GM12892 (cell line): ENCODE measurements around the gene ASAP3.

ENCODE experiments used
- DNase-seq: peaks from one replicate; pipeline ENCODE4 v3.0.0; 2011; ENCODE audit not compliant: insufficient read length
- FAIRE-seq: peaks from 2 replicates; lab custom pipeline; 2011; peaks lifted over from hg19 to GRCh38; lab: Jason Lieb, UNC
- POLR2A ChIP-seq: IDR thresholded peaks from 2 replicates; pipeline ENCODE4 v1.6.1; 2011; ENCODE audit warnings: low read depth, low read length, control low read depth
- POLR2AphosphoS5 ChIP-seq: IDR thresholded peaks from 2 replicates; pipeline ENCODE4 v1.6.1; 2011; ENCODE audit warnings: low read depth, low read length, control low read depth
- TAF1 ChIP-seq: IDR thresholded peaks from 2 replicates; pipeline ENCODE4 v1.6.1; 2011; ENCODE audit warnings: low read depth, mild to moderate bottlenecking, control low read depth, low read length, borderline replicate concordance

The ASAP3 gene

GRCh38 chr1:23526329-23527041 is 42.5 kb upstream of the ASAP3 start:
- no peak for TF ChIP-seq POLR2AphosphoS5
- no peak for TF ChIP-seq TAF1
- no peak for TF ChIP-seq POLR2A
- FAIRE-seq, result no peak
- DNase-seq, result no peak

GRCh38 chr1:23525558-23526250 is 41.7 kb upstream of the ASAP3 start:
- peak; percentile 90 for FAIRE-seq
- no peak for DNase-seq
- peak; percentile 32; the same call in 1 of the 2 replicates for TF ChIP-seq POLR2AphosphoS5
- no peak for TF ChIP-seq TAF1
- TF ChIP-seq POLR2A, result no peak

GRCh38 chr1:23524716-23525401 is 40.9 kb upstream of the ASAP3 start:
- FAIRE-seq (peak; percentile 71), DNase-seq (peak; percentile 49)
- TF ChIP-seq TAF1 (no peak), POLR2A (no peak), POLR2AphosphoS5 (no peak)

- no peak for TF ChIP-seq POLR2AphosphoS5
- no peak for TF ChIP-seq POLR2A
- TF ChIP-seq TAF1, result no peak
- FAIRE-seq (no peak), DNase-seq (no peak)
Observed at GRCh38 chr1:23524163-23524562, 40.2 kb upstream of the ASAP3 start.

- no peak for DNase-seq
- TF ChIP-seq POLR2A (no peak), POLR2AphosphoS5 (no peak), TAF1 (no peak)
- no peak for FAIRE-seq
Observed at GRCh38 chr1:23522244-23522982, 38.4 kb upstream of the ASAP3 start.

- no peak for FAIRE-seq
- no peak for TF ChIP-seq POLR2A
- no peak for TF ChIP-seq POLR2AphosphoS5
- TF ChIP-seq TAF1, result no peak
- no peak for DNase-seq
Observed at GRCh38 chr1:23521588-23521987, 37.6 kb upstream of the ASAP3 start.

- TF ChIP-seq TAF1 (no peak), POLR2AphosphoS5 (no peak), POLR2A (no peak)
- DNase-seq, result no peak
- no peak for FAIRE-seq
Observed at GRCh38 chr1:23517581-23517980, 33.6 kb upstream of the ASAP3 start.

GRCh38 chr1:23515905-23516304 is 31.9 kb upstream of the ASAP3 start:
- DNase-seq (no peak), FAIRE-seq (no peak)
- TF ChIP-seq POLR2AphosphoS5 (no peak), TAF1 (no peak), POLR2A (no peak)

- DNase-seq, result no peak
- no peak for FAIRE-seq
- TF ChIP-seq TAF1 (no peak), POLR2AphosphoS5 (no peak), POLR2A (no peak)
Observed at GRCh38 chr1:23514111-23514679, 30.2 kb upstream of the ASAP3 start.

GRCh38 chr1:23509896-23510295 is 25.9 kb upstream of the ASAP3 start:
- DNase-seq, result no peak
- TF ChIP-seq POLR2AphosphoS5 (no peak), TAF1 (no peak), POLR2A (no peak)
- no peak for FAIRE-seq
